Glutamatergic neuron (in vitro differentiated cells): ENCODE data around the gene FABP7. TPM values are rescaled to one million over a fixed set of nuclear protein-coding genes. Genes with fewer than 3 reads are reported as not detected.

Source experiments
- DNase-seq: peaks from one replicate; pipeline ENCODE4 v3.0.0; 2022
- H3K27ac Mint-ChIP-seq: one replicate; pipeline ENCODE4 v1.8.0; 2020; ENCODE audit warnings: mild to moderate bottlenecking, mixed read lengths, inconsistent platforms; ENCODE audit not compliant: unreplicated experiment
- H3K27me3 Mint-ChIP-seq: one replicate; pipeline ENCODE4 v1.8.0; 2020; ENCODE audit warnings: mild to moderate bottlenecking, moderate library complexity, mixed read lengths, inconsistent platforms; ENCODE audit not compliant: unreplicated experiment
- H3K36me3 Mint-ChIP-seq: one replicate; pipeline ENCODE4 v1.8.0; 2020; ENCODE audit warnings: mild to moderate bottlenecking, mixed read lengths, inconsistent platforms; ENCODE audit not compliant: unreplicated experiment
- H3K4me1 Mint-ChIP-seq: one replicate; pipeline ENCODE4 v1.8.0; 2020; ENCODE audit warnings: mild to moderate bottlenecking, low read depth, mixed read lengths, inconsistent platforms; ENCODE audit not compliant: unreplicated experiment
- H3K4me3 Mint-ChIP-seq: one replicate; pipeline ENCODE4 v1.8.0; 2020; ENCODE audit warnings: mild to moderate bottlenecking, mixed read lengths, inconsistent platforms; ENCODE audit not compliant: unreplicated experiment
- H3K9me3 Mint-ChIP-seq: one replicate; pipeline ENCODE4 v1.8.0; 2020; ENCODE audit warnings: mild to moderate bottlenecking, moderate library complexity, mixed read lengths, inconsistent platforms; ENCODE audit not compliant: unreplicated experiment
- total RNA-seq: library from RNA; stranded (reverse); fragmentation: NEBNext Ultra II Directional; extraction: Animal tissue kit (Norgen Biotek cat#: 25700); gene quantifications from one replicate; pipeline ENCODE4 v1.2.1, GENCODE V29; 2021; ENCODE audit not compliant: unreplicated experiment
- TF ChIP-seq, protein P1 (sequence below): fragments of 200-600 bp; sonication (generic); IDR thresholded peaks from one replicate; pipeline ENCODE4 v1.5.0; 2021; ENCODE audit not compliant: partially characterized antibody, unreplicated experiment

The FABP7 gene
- total RNA-seq, 1 donor from 2014 or later: 3.3 TPM

DNA sequence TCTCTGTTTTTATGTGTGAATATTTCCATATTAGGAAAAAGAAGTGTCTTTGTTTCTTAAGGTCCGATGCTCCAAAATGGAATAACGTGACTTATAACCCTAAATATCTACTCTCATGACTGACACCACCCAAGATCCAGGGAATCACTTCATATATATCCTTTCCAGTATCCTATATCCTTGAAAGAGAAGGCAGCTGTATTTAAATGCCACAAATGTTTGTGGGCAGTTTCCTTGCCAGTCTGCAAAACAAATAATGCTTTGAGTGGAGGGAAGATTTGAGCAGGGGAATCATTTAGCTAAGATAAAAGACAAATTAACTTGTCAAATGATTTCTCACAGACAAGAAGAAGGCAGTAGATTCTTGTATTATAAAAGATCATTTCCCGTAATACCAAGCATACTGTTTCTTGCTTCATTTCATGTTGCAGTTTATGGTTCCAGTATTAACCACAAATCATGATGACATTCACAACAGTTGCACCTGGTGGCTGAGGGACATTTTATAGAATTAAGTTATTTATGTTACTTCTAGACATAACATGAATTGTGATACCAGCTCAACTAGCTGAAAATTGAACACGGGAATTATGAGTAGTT, 30.0 kb upstream of the FABP7 start:
- TF ChIP-seq, protein P1, sequence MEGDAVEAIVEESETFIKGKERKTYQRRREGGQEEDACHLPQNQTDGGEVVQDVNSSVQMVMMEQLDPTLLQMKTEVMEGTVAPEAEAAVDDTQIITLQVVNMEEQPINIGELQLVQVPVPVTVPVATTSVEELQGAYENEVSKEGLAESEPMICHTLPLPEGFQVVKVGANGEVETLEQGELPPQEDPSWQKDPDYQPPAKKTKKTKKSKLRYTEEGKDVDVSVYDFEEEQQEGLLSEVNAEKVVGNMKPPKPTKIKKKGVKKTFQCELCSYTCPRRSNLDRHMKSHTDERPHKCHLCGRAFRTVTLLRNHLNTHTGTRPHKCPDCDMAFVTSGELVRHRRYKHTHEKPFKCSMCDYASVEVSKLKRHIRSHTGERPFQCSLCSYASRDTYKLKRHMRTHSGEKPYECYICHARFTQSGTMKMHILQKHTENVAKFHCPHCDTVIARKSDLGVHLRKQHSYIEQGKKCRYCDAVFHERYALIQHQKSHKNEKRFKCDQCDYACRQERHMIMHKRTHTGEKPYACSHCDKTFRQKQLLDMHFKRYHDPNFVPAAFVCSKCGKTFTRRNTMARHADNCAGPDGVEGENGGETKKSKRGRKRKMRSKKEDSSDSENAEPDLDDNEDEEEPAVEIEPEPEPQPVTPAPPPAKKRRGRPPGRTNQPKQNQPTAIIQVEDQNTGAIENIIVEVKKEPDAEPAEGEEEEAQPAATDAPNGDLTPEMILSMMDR: no peak
- Mint-ChIP-seq H3K9me3 (peaks cover 2% of the 10 kb centered on the region), H3K27me3 (no peaks in the 10 kb centered on the region), H3K36me3 (peaks cover 4% of the 10 kb centered on the region), H3K4me1 (peaks cover 6% of the 10 kb centered on the region), H3K27ac (no peak overlapping the region), H3K4me3 (no peak overlapping the region)
- no peak for DNase-seq

DNA sequence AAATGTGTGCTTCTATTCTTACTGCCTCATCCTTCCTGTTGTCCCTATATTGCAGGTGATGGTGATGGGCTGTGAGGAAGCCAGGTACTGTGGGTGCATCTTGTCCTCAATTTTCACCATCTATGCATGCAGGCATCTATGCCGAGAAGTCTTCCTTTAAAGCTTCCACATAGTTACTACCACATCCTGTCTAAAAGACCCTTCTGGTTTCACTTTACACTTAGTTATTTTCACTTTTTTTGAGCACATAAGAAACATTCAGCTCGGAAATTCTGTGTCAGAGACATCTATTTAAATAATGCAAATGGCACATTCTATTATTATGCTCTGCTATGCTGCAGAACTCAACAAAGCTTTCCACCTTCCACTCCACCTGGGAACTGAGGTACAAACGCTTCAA, 28.2 kb upstream of the FABP7 start:
- TF ChIP-seq, protein P1: no peak
- no peak overlapping the region for H3K27ac Mint-ChIP-seq
- peaks cover 4% of the 10 kb centered on the region for H3K4me1 Mint-ChIP-seq
- peaks cover 2% of the 10 kb centered on the region for H3K9me3 Mint-ChIP-seq
- H3K4me3 Mint-ChIP-seq: no peak overlapping the region
- H3K27me3 Mint-ChIP-seq: no peaks in the 10 kb centered on the region
- no peak for DNase-seq
- peaks cover 4% of the 10 kb centered on the region for H3K36me3 Mint-ChIP-seq

DNA sequence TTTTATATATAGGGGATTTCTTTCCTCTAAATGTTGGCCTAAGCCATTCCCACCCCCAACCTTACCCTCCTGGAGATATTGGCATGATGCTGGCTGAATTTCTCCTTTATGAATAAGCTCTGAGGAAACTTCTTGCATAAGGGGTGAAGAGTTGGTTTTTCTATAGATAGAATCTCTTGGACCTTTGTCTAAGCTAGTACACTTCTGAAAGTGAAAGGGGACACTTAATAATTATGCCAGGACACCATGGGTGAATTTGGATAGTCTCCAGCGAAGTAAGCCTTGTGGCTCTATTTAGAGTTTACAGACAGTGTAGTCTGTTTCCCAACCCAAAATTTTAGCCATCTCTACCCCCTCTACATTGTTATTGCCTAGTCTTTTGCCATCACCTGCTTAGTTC, 27.1 kb upstream of the FABP7 start:
- no peaks in the 10 kb centered on the region for H3K27me3 Mint-ChIP-seq
- DNase-seq: no peak
- TF ChIP-seq, protein P1: no peak
- H3K27ac Mint-ChIP-seq: no peak overlapping the region
- peaks cover 2% of the 10 kb centered on the region for H3K9me3 Mint-ChIP-seq
- H3K4me1 Mint-ChIP-seq: no peaks in the 10 kb centered on the region
- peaks cover 4% of the 10 kb centered on the region for H3K36me3 Mint-ChIP-seq
- no peak overlapping the region for H3K4me3 Mint-ChIP-seq

DNA sequence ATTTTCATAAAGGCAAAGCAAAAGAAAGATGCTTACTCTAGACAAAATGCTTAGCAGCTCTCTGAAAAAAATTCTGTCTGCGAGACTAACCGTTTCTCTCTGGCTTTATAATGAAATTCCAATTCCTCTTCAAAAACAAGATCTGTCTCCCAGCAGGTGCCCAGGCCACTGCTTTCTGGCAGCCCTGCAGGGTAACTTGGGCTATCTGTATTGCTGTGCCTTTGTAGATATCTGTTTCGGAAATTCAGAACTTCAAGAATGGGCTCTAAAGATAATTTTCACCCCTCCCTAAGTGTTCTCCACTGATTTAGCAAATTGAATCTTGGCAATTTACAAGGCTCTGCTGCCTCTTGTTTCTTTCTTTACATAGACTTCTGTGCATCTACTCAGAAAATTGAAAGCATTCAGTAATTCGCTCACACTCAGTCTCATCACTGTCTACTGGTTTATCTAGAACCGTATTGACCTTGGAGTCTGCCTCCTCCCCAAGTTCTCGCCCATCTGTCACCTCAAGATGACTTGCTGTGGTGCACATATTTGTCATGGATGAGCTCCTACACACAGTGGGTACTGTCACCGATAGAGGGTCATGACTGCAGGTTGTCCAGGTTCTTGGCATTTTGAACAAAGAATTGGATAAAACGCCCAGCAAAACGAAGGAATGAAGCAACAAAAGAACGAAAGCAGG, 26.4 kb upstream of the FABP7 start:
- H3K9me3 Mint-ChIP-seq: peaks cover 2% of the 10 kb centered on the region
- DNase-seq: no peak
- no peaks in the 10 kb centered on the region for H3K27me3 Mint-ChIP-seq
- H3K36me3 Mint-ChIP-seq: peaks cover 1% of the 10 kb centered on the region
- H3K4me3 Mint-ChIP-seq: no peak overlapping the region
- TF ChIP-seq, protein P1: no peak
- H3K27ac Mint-ChIP-seq: no peak overlapping the region
- H3K4me1 Mint-ChIP-seq: no peaks in the 10 kb centered on the region

DNA sequence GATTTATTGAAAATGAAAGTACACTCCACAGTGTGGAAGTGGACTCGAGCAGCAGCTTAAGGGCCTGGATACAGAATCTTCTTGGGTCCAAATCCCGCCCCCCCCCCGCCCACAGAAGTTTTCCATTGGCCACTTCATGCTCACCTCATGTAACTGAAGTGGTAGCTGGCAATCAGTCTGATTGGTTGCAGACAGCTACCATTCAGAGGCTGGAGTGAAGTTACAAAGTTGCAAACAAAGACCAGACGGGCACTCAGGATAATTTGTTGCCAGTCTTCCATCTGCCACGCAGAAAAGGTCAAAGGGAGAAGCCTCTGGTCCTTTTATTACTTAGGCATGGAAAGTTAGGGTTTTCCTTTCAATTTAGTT, 25.8 kb upstream of the FABP7 start:
- H3K36me3 Mint-ChIP-seq: no peaks in the 10 kb centered on the region
- TF ChIP-seq, protein P1: no peak
- H3K4me1 Mint-ChIP-seq: no peaks in the 10 kb centered on the region
- H3K9me3 Mint-ChIP-seq: peaks cover 2% of the 10 kb centered on the region
- H3K27ac Mint-ChIP-seq: no peak overlapping the region
- H3K27me3 Mint-ChIP-seq: no peaks in the 10 kb centered on the region
- H3K4me3 Mint-ChIP-seq: no peak overlapping the region
- no peak for DNase-seq
